Fibroblast of pulmonary artery (primary cell): Measurements from ENCODE around the gene HTR2A.

Experiments used
- DNase-seq: peaks from one replicate; pipeline ENCODE4 v3.0.0-alpha.2; 2010; ENCODE audit warnings: low read depth
- H3K4me3 ChIP-seq: replicated peaks from 2 replicates; pipeline ENCODE4 v1.5.1; 2011; ENCODE audit warnings: low read depth, mild to moderate bottlenecking, control low read depth, low read length, moderate library complexity
- CTCF ChIP-seq: IDR thresholded peaks from 2 replicates; pipeline ENCODE4 v1.5.1; 2011; ENCODE audit warnings: mild to moderate bottlenecking, control low read depth, low read length, inconsistent platforms; ENCODE audit errors: missing control alignments

HTR2A gene

GRCh38 chr13:46909042-46909441, 12.2 kb upstream of the HTR2A start:
- TF ChIP-seq CTCF, result no peak
- H3K4me3 ChIP-seq, result no peak overlapping the region
- peak; percentile 25 for DNase-seq

DNA sequence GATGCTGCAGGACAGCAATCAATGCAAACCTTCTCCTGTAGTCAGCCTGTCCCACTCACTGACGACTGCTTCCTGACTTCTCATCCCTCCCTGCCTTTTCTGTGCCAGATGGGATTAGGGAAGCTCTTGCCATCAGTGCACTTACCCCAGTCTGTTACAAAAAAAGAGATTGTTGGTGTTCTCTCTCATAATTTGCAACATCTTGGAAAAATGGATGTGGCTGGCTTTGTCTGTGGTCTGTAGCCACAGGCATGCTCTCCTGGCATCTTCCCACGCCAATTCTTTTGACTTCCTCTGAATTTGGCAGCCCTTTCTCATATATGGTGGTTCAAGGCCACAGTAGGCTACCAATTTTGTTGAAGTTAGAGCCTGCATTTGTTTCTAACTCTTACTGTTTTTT, 11.6 kb upstream of the HTR2A start:
- no peak for TF ChIP-seq CTCF
- DNase-seq, result peak; percentile 56
- no peak overlapping the region for H3K4me3 ChIP-seq

GRCh38 chr13:46906405-46906804, 9.6 kb upstream of the HTR2A start:
- no peak for TF ChIP-seq CTCF
- no peak for DNase-seq
- H3K4me3 ChIP-seq, result no peak overlapping the region

DNA sequence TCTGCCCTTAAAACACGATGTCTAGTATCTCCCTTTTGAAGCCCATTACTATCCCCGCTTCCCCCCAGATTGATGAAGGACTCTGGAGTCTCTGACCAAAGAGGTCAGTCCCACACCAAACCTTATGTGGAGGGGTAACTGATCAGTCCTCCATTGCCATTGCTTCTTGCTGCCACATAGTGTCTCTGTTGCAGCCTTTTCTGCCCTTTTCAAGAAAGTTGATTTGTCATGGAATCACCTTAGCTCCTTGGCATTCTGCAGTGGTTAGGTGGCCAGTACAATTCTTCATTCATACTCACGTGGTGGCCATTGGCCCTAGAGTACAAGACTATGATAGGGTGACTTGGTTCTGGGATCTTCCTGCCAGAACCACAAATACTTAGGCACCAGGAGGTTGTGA, 8.4 kb upstream of the HTR2A start:
- TF ChIP-seq CTCF, result peak; percentile 24
- DNase-seq, result peak; percentile 26
- H3K4me3 ChIP-seq, result no peak overlapping the region

DNA sequence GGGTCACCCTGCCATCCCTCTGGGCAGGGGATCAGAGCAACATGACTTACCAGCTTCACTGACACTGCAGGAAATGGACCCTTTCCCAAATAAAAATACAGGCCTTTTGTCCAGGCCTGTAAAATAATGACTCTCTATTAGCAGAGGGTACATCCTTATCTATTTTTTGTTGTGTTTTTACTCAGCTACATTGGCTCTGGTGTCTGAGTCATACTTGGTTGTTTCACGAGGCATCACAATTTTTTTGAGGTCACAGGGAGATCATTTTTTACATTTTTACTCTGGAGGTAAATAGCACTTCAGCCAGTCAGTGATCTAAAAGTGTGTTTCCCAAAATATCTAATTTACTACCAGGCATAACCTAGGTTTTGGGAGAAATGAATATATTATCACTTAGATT, 6.9 kb upstream of the HTR2A start:
- no peak overlapping the region for H3K4me3 ChIP-seq
- peak; percentile 36 for DNase-seq
- TF ChIP-seq CTCF, result no peak

DNA sequence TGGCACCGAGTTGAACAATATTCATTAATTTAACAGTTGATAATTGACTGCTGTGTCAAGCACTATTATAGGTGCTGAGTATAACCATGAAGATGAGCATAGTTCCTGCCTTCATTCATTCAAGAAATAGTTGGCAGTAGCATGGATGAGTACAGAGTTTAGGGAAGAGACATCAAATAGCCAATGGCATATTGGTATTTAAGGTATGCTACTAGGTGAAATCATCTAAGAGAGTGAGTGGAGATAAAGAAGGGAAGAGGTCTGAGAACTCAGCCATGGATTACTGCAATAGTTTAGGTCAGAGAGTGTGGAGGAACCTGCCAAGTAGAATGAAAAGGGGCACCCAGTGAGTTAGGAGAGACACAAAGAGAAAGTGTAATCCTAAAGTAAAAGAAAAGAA, 4.9 kb upstream of the HTR2A start:
- no peak overlapping the region for H3K4me3 ChIP-seq
- no peak for DNase-seq
- TF ChIP-seq CTCF, result no peak

DNA sequence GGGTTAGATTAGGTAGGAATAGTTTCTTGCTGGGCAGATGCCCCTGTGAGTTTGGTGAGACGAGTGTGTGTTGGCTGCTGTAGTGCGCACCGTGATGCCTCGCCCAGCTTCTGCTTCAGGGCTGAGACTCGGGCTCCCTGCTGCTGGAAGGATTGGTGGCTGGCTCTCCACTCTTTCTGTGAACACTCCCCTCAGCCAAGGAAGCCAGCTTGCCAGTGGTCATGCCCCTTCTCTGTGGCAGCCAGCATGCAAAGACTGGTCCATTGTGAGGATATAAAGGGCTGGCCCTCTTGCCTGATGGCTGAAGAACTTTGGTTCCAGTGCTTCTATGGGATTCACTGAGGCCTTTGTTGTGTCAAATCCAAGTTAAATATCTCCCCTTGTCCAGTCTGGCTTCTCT, 2.9 kb upstream of the HTR2A start:
- no peak for TF ChIP-seq CTCF
- no peak overlapping the region for H3K4me3 ChIP-seq
- DNase-seq, result no peak
